Lower leg skin (tissue), 3 donors: ENCODE measurements around the gene CCSER1.
"Not testable (repeated sequence)": the region's sequence is repeated elsewhere in the genome, so short reads cannot be mapped to it uniquely, and the experiment has no call there.

Experiments
- POLR2A ChIP-seq, 2 donors: fragments of 450-650 bp; IDR thresholded peaks; one replicate each; pipeline ENCODE4 v1.6.1; 2016 to 2017; ENCODE audit warnings: antibody characterized with exemption in 2 of 2, mild to moderate bottlenecking in 1 of 2, moderate library complexity in 1 of 2
- TF ChIP-seq, protein P1 (sequence below), 3 donors: fragments of 450-650 bp; IDR thresholded peaks; one replicate each; pipeline ENCODE4 v1.5.1; 2016; ENCODE audit warnings: antibody characterized with exemption in 3 of 3, mild to moderate bottlenecking in 3 of 3, moderate library complexity in 2 of 3

DNA sequence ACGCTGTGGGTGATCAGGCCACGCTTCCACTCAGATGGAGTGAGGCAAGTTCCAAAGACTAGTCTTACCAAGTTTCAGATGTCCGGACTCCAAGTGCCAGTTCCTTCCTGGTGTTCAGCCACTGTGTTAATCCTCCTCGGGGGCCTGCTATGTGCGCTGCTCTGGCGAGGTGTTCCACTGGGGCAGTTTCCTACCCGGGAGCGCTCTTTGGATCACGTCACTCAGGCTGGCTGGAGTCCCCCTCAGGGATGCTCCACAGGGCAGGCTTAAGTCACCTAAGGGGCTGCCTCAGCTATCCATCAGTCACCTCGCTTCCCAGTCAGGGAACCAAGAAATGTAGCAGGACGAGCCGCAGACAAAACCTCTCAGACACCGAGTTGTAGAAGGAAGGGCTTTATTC is 1231.4 kb downstream of the CCSER1 start:
- TF ChIP-seq, protein P1, sequence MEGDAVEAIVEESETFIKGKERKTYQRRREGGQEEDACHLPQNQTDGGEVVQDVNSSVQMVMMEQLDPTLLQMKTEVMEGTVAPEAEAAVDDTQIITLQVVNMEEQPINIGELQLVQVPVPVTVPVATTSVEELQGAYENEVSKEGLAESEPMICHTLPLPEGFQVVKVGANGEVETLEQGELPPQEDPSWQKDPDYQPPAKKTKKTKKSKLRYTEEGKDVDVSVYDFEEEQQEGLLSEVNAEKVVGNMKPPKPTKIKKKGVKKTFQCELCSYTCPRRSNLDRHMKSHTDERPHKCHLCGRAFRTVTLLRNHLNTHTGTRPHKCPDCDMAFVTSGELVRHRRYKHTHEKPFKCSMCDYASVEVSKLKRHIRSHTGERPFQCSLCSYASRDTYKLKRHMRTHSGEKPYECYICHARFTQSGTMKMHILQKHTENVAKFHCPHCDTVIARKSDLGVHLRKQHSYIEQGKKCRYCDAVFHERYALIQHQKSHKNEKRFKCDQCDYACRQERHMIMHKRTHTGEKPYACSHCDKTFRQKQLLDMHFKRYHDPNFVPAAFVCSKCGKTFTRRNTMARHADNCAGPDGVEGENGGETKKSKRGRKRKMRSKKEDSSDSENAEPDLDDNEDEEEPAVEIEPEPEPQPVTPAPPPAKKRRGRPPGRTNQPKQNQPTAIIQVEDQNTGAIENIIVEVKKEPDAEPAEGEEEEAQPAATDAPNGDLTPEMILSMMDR (IDR thresholded peaks at IDR 0.05): not testable (repeated sequence)
- not testable (repeated sequence) for TF ChIP-seq POLR2A (IDR thresholded peaks at IDR 0.05)
